HG03025 (cell line): ENCODE data around the gene ASH1L.
"Not testable (repeated sequence)": the region's sequence is repeated elsewhere in the genome, so short reads cannot be mapped to it uniquely, and the experiment has no call there.

Source experiments
- ATAC-seq: cut with Tn5 transposase; IDR thresholded peaks from one replicate; pipeline ENCODE4 v1.9.1; 2021; ENCODE audit warnings: mild to moderate bottlenecking, moderate library complexity; ENCODE audit not compliant: unreplicated experiment, low FRiP score

Gene ASH1L

DNA sequence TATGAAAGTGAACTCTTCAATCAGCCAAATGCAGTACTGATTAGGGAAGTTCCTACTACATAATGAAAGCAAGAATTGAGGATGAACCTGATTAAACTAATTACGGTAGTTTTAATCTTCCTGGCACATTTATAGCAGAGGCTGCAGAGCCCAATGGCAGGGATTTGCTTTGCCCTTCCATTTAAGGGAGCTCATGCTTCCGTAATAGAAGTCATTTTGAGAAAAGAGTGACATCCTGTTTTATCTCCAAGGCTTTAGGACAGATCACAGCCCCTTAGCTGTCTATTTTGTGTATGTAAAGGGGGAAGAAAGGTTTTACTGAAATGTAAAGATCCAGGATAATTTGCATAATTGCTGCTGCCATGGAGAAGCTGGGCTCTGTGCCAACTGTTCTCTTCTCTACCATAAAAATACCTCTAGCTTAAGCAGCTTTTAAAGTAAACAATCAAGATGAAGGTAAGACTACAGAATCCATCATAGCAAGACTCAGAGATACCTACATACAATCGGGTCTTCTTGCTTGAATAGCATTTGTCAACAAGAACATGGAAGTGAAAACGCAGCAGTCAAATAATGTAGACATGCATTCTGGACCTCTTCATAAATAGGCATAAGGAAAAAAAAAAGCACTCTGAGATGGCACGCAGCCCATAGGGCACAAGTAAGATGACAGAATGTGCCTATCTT, 62.5 kb downstream of the ASH1L start:
- no peak for ATAC-seq

DNA sequence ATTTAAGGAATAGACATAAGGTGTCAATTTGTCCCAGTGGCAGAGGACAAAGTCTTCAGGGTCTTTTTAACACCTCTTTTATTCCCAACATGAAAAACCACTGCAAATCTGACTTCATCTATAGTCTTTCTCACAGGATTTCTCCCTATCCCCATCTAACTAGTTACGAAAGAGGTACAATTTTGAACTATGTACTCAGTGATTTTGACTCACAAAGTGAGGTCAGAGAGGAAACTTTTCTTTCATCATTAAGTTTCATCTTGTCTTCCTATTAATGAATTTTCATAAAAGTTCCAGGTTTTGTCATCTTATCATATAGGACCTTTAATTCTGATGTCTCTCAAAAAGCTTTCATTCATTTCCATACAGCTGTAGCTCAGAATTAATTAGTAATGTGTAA, 63.3 kb downstream of the ASH1L start:
- no peak for ATAC-seq

DNA sequence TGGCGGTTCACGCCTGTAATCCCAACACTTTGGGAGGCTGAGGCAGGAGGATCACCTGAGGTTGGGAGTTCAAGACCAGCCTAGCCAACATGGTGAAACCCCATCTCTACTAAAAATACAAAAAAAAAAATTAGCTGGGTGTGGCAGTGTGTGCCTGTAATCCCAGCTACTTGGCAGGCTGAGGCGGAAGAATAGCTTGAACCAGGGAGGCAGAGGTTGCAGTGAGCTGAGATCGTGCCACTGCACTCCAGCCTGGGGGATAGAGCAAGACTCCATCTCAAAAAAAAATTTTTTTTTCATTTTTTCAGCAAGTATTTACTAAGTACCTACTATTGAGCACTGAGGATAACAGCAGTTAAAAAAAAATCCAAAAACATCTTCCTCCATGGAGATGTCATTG, 69.0 kb downstream of the ASH1L start:
- not testable (repeated sequence) for ATAC-seq

DNA sequence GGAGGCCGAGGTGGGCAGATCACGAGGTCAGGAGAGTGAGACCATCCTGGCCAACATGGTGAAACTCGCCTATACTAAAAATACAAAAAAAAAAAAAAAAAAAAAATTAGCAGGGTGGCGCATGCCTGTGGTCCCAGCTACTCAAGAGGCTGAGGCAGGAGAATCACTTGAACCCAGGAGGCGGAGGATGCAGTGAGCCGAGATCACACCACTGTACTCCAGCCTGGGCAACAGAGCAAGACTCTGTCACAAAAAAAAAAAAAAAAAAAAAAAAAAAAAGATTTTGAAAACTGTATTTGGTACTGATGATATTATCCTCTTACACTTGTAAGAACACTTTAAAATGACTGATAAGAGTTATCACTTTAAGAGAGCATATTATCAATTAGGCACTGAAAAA, 74.2 kb downstream of the ASH1L start:
- ATAC-seq = not testable (repeated sequence)

DNA sequence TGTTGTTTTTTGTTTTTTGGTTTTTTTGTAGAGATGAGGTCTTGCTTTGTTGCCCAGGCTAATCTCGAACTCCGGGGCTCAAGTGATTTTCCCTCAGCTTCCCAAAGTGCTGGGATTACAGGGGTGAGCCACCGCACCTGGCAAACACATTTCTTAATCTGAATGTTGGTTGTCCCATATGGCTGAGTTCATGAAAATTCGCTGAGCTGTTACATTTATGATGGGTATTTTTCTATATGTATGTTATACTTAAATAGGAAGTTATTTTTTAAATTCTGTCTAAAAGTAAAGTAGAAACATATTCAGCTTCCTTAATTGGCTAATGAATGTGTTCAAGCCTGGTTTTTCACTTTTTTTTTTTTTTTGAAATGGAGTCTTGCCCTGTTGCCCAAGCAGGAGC, 75.1 kb downstream of the ASH1L start:
- no peak for ATAC-seq

DNA sequence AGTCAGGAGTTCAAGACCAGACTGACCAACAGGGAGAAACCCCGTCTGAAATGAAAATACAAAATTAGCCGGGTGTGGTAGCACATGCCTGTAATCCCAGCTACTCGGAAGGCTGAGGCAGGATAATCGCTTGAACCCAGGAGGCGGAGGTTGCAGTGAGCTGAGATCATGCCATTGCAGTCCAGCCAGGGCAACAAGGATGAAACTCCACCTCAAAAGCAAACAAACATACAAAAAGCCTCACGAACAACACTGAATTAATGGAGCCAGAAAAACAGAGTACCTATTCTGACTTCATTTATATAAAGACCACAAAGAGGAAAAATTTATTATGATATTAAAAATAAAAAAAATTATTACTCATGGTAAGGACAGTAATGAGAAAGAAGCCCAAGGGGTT, 75.7 kb downstream of the ASH1L start:
- not testable (repeated sequence) for ATAC-seq

DNA sequence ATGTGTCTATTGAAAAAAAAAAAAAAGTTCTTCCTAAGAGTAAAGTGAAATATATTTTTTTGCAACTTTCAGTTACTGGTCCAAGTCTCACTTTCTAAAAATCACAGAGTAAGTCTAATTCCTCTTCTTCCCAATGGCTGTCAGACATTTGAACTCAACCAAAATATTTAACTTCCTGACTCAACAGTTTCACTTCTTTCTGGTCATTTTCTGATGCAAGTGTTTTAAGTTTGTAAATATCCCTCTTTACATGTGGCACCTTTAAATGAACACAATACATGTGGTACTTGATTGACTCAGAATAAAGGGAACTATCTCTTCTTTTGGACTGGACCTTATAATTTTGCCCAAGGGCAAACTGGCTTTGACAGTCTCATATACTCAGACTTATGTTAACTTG, 76.7 kb downstream of the ASH1L start:
- no peak for ATAC-seq

DNA sequence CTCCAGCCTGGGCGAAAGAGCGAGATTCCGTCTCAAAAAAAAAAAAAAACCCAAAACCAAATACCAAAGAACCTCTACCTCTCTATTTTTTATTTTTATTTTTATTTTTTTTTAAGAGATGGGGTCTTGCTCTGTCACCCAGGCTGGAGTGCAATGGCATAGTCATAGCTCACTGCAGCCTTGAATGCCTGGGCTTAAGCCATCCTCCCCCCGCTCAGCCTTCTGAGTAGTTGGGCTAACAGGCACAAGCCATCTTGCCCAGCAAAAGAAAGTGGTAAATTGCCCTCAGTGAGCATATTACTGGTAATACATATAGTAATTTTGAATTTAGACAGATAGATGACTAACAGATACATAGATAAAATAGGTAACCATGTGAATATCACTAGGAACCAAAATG, 77.4 kb downstream of the ASH1L start:
- ATAC-seq = no peak

DNA sequence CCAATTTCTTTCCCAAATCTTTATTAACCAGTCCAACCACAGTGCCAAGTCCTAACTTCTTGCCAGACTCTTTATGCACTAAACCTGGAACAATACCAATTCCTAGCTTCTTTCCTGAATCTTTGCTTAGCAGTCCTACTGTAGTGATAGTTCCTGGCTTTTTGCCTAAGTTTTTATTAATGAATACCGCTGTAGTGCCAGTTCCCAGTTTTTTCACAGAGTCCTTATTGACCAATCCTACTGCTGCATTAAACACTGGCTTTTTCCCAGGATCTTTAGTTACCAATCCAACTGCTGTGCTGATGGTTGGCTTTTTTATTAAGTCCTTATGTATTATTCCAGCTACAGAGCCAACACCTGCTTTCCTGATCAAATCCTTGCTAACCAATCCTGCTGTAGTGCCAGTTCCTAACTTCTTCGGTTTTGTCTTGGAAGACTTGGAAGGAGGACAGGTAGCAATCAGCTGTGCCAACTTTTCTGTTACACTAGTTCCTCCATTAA, 80.8 kb downstream of the ASH1L start:
- no peak for ATAC-seq

DNA sequence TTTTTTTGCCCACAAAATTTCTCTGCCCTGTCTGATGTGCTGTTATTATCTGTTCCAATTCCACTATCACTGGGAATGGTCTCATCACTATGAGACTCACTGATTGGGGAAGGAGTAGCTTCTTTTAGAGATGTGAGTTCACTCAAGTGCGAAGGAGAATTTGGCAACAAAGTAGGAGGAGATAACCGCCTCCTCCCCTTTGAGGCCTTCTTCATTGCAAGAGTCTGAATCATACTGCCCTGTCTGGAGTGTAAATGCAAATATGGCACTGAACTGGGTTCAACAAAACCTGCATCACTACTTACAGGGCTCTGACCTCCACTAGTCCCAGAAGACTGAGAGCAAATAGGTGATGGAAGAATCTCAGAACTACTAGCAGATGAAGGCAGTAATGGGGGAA, 83.4 kb downstream of the ASH1L start:
- no peak for ATAC-seq

DNA sequence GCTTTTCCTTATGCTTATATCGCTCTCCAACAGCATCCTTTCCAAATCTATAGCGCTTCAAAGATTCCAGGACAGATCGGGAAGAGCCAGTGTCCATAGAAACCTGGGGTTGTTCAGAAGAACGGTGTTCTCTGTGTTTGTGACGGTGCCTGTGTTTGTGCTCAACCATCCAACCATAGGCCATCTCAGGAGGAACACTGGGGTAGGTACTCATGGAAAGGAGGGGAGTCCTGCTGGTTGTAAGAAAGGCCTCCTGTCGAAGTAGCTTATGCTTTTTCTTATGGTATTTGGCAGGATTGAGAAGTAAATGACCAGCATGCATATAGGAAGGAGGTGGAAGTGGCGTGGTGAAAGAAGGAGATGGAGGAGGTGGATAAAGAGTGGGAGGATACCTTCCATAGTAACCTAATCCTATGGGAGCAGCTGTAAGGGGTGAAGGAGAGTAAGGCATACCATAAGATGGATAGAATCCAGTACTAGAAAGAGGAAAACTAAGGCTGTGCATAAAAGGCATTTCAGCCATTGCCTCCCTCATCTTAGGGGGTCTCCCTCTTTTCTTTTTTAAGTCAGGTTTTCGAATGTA, 84.2 kb downstream of the ASH1L start:
- no peak for ATAC-seq

DNA sequence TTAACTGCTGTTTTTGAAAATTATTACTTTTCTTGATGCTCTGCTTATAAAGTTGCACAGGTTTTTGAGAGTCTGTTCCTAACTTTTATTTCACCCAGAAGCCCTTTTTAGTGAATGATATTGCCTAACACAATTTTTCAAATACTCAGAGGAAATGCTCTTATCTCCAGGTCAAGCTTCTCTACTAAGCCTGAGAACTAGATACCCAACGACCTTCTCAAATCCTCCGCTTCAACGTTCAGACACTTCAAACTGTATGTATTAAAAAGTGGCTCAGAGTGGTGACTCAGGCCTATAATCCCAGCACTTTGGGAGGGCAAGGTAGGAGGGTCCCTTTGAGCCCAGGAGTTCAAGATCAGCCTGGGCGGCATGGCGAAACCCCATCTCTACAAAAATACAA, 88.5 kb downstream of the ASH1L start:
- ATAC-seq = no peak

DNA sequence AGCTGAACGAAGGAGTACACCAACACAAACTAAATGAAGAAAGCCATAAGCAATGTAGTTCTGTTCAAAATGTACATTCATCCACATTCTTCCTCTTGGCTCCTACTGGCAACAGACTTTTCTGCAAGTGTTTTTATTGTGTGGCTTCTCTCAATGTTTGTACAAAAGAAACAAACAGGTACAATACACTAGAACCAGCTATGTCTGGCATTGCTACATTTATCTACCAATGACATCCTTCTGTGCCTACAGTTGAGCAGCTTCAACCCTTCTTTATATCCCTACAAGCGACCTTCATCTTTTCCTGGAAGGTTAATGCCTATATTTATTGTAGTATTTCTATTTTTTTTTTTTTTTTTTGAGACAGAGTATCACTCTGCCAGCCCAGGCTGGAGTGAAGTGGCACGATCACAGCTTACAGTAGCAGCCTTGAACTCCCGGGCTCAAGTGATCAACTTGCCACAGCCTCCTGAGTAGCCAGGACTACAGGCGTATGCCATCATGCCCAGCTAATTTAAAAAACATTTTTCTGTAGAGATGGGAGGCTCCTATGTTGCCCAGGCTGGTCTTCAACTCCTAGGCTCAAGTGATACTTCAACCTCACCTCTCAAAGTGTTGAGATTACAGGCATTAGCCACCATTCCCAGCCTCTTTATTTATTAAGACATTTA, 89.3 kb downstream of the ASH1L start:
- no peak for ATAC-seq

DNA sequence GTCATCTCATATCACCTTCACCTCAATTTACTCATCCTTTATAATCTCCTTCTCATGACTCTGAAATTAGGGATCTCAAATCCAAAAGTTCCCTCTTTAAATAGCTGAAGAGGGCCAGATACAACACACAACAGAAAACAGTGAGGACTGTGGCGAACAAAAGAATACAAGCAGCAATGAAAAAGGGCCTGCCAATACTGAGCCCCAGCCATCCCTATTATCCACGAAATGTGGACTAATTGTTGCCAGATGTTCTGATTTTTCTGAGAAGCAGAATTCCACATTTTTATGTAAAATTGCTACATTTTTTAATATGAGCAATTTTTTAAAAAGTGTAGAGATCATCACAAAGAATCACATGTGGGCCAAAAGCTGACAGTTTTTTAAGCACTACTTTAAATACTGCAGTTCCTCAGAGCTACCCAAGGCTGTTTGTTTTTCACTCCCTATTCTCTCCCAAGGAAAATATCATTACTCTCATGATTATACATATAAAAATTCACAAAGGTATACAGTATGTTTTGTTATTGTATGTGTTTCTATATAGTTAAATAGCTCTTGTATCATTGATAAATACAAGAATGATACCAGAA, 90.0 kb downstream of the ASH1L start:
- no peak for ATAC-seq

DNA sequence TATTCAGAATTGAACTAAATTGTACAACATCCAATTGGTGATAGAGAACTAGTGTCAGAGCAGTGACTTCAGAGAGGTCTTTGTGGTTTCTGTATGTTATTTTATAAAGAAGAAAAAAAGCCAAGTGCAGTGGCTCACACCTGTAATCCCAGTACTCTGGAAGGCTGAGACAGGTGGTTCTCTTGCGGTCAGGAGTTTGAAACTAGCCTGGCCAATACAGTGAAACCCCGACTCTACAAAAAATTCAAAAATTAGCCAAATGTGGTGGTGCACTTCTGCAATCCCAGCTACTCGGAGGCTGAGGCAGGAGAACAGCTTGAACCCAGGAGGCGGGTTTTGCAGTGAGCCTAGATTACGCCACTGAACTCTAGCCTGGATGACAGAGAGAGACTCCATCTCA, 90.7 kb downstream of the ASH1L start:
- no peak for ATAC-seq

DNA sequence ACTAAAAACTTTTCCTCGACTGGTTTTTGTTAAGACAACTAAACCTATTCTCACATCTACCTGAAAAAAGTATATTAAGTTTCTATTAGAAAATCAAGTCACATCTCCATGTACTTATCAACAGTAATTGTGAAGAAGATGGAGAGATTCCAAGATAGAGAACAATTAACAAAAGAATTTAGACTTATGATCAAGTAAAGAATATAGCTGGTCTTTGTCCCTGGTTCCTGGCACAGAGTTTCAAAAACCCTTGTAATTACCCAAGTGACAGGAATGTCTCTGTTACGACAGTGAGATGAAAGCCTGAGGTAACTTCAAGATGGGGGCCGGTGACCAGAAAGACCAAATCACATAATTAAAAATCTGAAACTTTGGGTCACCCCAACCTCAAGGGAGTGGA, 91.6 kb downstream of the ASH1L start:
- no peak for ATAC-seq

DNA sequence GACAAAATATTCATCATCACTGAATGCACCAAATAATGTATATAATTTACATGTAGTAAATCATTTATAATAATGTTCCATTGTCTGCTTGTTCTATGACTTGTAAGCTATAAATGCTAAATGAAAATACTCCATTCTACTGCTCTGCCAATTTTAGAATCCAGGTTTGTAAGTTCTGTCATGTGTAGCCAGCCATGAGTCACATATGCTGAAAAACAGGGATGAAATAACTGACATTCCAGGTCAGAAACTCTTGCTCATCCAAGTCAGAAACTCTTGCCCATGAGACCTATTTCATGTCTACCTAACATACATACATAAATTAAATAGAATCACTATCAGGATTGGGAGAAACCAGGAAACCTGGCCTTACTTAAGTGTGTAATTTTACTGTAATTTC, 95.6 kb downstream of the ASH1L start:
- ATAC-seq = no peak

DNA sequence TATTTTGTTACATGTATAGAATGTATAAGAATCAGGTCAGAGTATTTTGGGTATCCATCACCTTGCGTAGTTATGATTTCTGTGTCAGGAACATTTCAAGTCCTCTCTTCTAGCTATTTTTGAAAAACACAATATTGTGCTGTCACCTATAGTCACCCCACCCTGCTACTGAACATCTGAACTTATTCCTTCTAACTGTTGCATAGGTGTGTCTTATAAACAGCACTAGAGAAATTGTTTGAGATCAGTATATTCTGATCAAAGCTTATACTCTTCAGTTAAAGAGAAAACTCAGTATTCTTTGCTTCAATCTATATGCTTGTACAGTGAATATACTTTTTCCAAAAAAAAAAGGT, 96.0 kb downstream of the ASH1L start:
- no peak for ATAC-seq

DNA sequence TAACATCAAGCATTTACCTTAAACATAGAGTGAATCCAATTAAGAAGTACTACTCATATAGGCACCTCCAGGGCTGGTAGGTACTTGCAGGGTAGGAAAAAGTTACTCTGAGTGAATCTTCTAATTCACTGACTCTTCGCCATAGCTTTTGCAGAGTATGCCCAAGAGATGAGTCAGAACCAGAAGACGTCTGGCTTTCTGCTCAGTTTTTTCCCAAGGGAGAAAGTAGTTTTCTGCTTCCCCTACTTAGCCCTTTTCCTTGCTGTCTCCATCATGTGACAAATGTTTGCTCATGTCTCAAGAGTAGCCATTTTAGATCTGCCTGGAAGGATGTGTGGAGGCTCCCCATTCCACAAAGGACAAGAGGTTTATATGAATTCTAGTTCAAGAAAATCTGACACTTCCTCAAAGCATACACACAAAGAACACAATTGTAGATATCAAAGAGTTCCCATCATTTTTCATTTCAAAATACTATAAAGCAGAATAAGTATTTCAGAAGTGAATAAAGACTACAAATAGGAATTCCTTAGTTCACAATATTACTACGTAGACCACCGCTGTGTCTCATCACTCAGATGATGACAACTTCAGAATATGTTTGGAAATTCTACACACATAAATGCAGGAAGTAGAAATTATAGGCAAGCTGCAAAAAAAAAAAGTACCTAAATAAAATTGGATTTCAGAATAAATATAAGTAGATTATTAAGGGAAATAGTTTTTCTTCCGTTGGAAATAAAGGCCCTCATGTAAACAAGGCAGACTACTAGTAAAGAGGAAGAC, 98.5 kb downstream of the ASH1L start:
- ATAC-seq = no peak

DNA sequence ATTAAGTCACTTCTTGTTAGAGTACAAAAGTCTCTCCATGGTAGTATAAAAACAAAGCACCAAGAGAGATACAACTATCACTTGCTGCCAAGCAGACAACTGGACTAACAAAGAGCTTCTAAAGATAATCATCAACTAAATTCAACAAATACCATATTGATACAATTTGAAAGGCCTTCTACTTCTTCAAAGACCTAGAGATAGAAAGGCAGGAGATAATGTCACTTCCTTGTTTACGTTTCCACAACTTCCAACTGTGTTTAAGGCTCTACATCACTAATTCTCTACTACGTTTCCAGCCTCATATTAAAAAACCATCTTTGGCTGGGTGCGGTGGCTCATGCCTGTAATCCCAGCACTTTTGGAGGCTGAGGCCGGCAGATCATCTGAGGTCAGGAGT, 104.5 kb downstream of the ASH1L start:
- no peak for ATAC-seq

DNA sequence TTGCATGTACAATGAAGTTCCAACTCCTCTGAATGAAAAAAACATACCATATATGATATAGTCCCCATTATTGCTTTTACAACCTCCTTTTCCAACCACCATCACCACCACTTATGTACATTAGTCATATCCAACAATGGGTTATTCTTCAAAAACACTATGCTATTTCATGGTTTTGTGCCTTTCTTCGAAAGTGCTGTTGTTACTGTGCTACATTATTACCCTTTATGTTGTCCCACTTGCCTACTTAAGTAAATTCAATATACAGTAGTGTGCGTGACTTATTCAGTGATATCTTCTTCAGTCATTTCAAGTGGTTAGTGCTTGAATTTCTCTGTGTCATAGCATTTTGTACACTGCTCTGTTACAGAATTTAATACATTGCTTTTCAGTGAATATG, 105.3 kb downstream of the ASH1L start:
- no peak for ATAC-seq
